IMR-90 (cell line): Measurements from ENCODE around the gene PIK3C3. TPM values are rescaled to one million over a fixed set of nuclear protein-coding genes. Genes with fewer than 3 reads are reported as not detected.
A peak's percentile ranks its signal among the peaks of the same experiment; 100 is the strongest.

Experiments used
- ATAC-seq: fragments of 200-7000 bp; cut with Tn5 transposase; 2 replicates; pipeline ENCODE4 v1.9.1; 2020; ENCODE audit warnings: low read depth, mild to moderate bottlenecking, moderate library complexity
- BruUV-seq: library from RNA; stranded (reverse); fragments of 400-500 nt; replicated peaks from 2 replicates; lab custom pipeline; 2021; lab: Mats Ljungman, UMichigan
- CTCF ChIA-PET: fragments of 300-600 bp; formaldehyde crosslinking; extraction: SDS; loops from one replicate; lab custom pipeline; 2021; ENCODE audit warnings: antibody characterized with exemption; lab: Yijun Ruan, JAX
- POLR2A ChIA-PET: fragments of 300-600 bp; sonication (Branson Sonifier 250); formaldehyde crosslinking; loops from one replicate; lab custom pipeline; 2022; ENCODE audit warnings: antibody characterized with exemption; ENCODE audit not compliant: unreplicated experiment; lab: Charles Lee
- DNase-seq: peaks from one replicate; pipeline ENCODE4 v3.0.0; 2013
- H2AFZ ChIP-seq: replicated peaks from 2 replicates; pipeline ENCODE3; 2013; ENCODE audit warnings: low read length, mild to moderate bottlenecking; ENCODE audit not compliant: poor library complexity
- H2AK5ac ChIP-seq: 2 replicates; pipeline ENCODE4 v1.6.1; 2013; ENCODE audit warnings: low read depth, low read length, inconsistent platforms
- H2AK9ac ChIP-seq: replicated peaks from 2 replicates; pipeline ENCODE3; 2013; ENCODE audit warnings: mild to moderate bottlenecking, low read depth, low read length, moderate library complexity; ENCODE audit not compliant: poor library complexity
- H2BK120ac ChIP-seq: 2 replicates; pipeline ENCODE4 v1.6.1; 2013; ENCODE audit warnings: low read depth, low read length, inconsistent platforms
- H2BK15ac ChIP-seq: 3 replicates; pipeline ENCODE4 v1.6.1; 2013; ENCODE audit warnings: low read depth, low read length, inconsistent platforms
- H2BK20ac ChIP-seq: 2 replicates; pipeline ENCODE4 v1.6.1; 2013; ENCODE audit warnings: low read depth, mild to moderate bottlenecking, inconsistent platforms, low read length, moderate library complexity
- H2BK5ac ChIP-seq: 2 replicates; pipeline ENCODE4 v1.6.1; 2013; ENCODE audit warnings: mild to moderate bottlenecking, low read depth, low read length, inconsistent platforms; ENCODE audit not compliant: poor library complexity, severe bottlenecking
- H3K14ac ChIP-seq: replicated peaks from 2 replicates; pipeline ENCODE4 v1.6.1; 2013; ENCODE audit warnings: low read depth, low read length, inconsistent platforms
- H3K18ac ChIP-seq: 2 replicates; pipeline ENCODE4 v1.6.1; 2013; ENCODE audit warnings: low read depth, low read length, control low read depth
- H3K23ac ChIP-seq: 2 replicates; pipeline ENCODE4 v1.6.1; 2013; ENCODE audit warnings: low read depth, low read length, inconsistent platforms
- H3K27ac ChIP-seq: 2 replicates; pipeline ENCODE4 v1.5.1; 2013; ENCODE audit warnings: mild to moderate bottlenecking, control low read depth, low read length; ENCODE audit not compliant: insufficient read depth
- H3K27me3 ChIP-seq: 2 replicates; pipeline ENCODE4 v1.6.1; 2013; ENCODE audit warnings: low read length; ENCODE audit not compliant: control insufficient read depth, insufficient read depth
- H3K36me3 ChIP-seq: 2 replicates; pipeline ENCODE4 v1.6.1; 2013; ENCODE audit warnings: low read length, mixed read lengths; ENCODE audit not compliant: control insufficient read depth, insufficient read depth
- H3K4ac ChIP-seq: 2 replicates; pipeline ENCODE4 v1.6.1; 2013; ENCODE audit warnings: low read depth, low read length, inconsistent platforms
- H3K4me1 ChIP-seq: 2 replicates; pipeline ENCODE4 v1.6.1; 2013; ENCODE audit warnings: low read length, mixed read lengths; ENCODE audit not compliant: control insufficient read depth, insufficient read depth
- H3K4me2 ChIP-seq: 2 replicates; pipeline ENCODE4 v1.6.1; 2013; ENCODE audit warnings: low read depth, mild to moderate bottlenecking, control low read depth, low read length, moderate library complexity
- H3K4me3 ChIP-seq: 2 replicates; pipeline ENCODE4 v1.5.1; 2013; ENCODE audit warnings: low read depth, mild to moderate bottlenecking, control low read depth, low read length, moderate library complexity; ENCODE audit not compliant: insufficient read depth
- H3K56ac ChIP-seq: 2 replicates; pipeline ENCODE4 v1.6.1; 2013; ENCODE audit warnings: low read length, inconsistent platforms; ENCODE audit not compliant: insufficient read depth; ENCODE audit errors: extremely low read depth
- H3K79me1 ChIP-seq, 2 experiments: 2 replicates each; pipeline ENCODE4 v1.6.1; 2013; ENCODE audit warnings: low read length in 2 of 2, inconsistent platforms in 1 of 2, low read depth in 1 of 2
- H3K9ac ChIP-seq: 2 replicates; pipeline ENCODE4 v1.6.1; 2013; ENCODE audit warnings: low read depth, low read length, control low read depth
- H3K9me1 ChIP-seq: 2 replicates; pipeline ENCODE4 v1.6.1; 2013; ENCODE audit warnings: low read length, inconsistent platforms; ENCODE audit not compliant: insufficient read depth
- H3K9me3 ChIP-seq: 2 replicates; pipeline ENCODE4 v1.6.1; 2013; ENCODE audit warnings: low read length; ENCODE audit not compliant: control insufficient read depth, insufficient read depth
- H4K20me1 ChIP-seq: 2 replicates; pipeline ENCODE4 v1.6.1; 2013; ENCODE audit warnings: low read length, inconsistent platforms; ENCODE audit not compliant: insufficient read depth
- H4K5ac ChIP-seq: 2 replicates; pipeline ENCODE4 v1.6.1; 2013; ENCODE audit warnings: mild to moderate bottlenecking, low read depth, low read length, control low read depth
- H4K8ac ChIP-seq, 2 experiments: 2 replicates each; pipeline ENCODE4 v1.6.1; 2013; ENCODE audit warnings: low read depth in 2 of 2, low read length in 2 of 2, control low read depth in 1 of 2, inconsistent platforms in 1 of 2
- H4K91ac ChIP-seq: 2 replicates; pipeline ENCODE4 v1.6.1; 2013; ENCODE audit warnings: low read depth, low read length, inconsistent platforms; ENCODE audit not compliant: insufficient read depth
- MAZ ChIP-seq: IDR thresholded peaks from 2 replicates; pipeline ENCODE4 v1.6.1; 2012; ENCODE audit warnings: low read depth, mild to moderate bottlenecking, low read length, improper control_type of control experiment, moderate library complexity, borderline replicate concordance
- POLR2A ChIP-seq: IDR thresholded peaks from 2 replicates; pipeline ENCODE4 v1.6.1; 2012; ENCODE audit warnings: mild to moderate bottlenecking, low read depth, low read length
- WGBS, 2 experiments: methylation state at CpG; one replicate each; pipeline versions ENCODE4 v1.1.5 to v1.1.7; 2013; ENCODE audit warnings: missing lambda C conversion rate in 2 of 2; ENCODE audit not compliant: insufficient read length in 1 of 2; ENCODE audit errors: extremely low coverage in 2 of 2; 5-methylcytosine and 5-hydroxymethylcytosine counted together
- dilution Hi-C: fragments of 300-500 bp; cut with HindIII; formaldehyde crosslinking; loops from one replicate; pipeline ENCODE4 v1.14.3; 2018; ENCODE audit warnings: low sequenced_read_pairs; ENCODE audit not compliant: unreplicated experiment
- in situ Hi-C: fragments of 300-500 bp; cut with MboI; formaldehyde crosslinking; loops from 3 replicates; pipeline ENCODE4 v1.14.3; 2019; ENCODE audit warnings: low sequenced_read_pairs, inconsistent platforms, mixed read lengths
- intact Hi-C: fragments of 100-400 bp; cut with micrococcal nuclease; formaldehyde crosslinking; loops from 2 replicates; pipeline ENCODE4 v1.10.0; 2022
- polyA plus RNA-seq, 3 experiments: library from polyadenylated mRNA; depleted of rRNA; stranded (reverse); fragments of >200 nt; gene quantifications; 2 replicates each; pipeline ENCODE4 v1.2.3, GENCODE V29; 2012; ENCODE audit warnings: low replicate concordance in 1 of 3
- total RNA-seq: library from RNA; depleted of rRNA; stranded (reverse); fragments of >200 nt; gene quantifications from 2 replicates; pipeline ENCODE4 v1.2.3, GENCODE V29; 2012

Gene PIK3C3
- total and polyA plus RNA-seq, 2 of the 4 experiments (the other 2 are of a cell fraction): 41.2 to 57.2 TPM

DNA sequence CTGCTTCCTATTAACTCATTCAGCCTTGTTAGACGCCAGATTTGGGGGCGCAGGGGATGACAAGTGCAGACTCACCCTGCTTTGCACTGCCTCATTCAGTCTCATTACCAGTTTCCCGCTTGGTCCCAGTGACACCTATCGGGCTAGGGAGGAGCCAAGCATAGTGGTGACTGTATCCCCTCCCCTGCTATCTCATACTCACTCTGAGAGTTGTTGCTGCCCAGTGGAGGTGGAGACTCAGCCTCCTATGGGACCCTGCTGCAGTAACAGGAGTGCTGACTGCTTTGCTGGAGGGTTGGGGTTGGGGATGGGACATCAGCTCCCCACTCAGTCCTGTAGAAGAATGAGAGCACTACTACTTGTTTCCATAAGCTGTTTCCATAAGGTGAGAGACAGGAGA is 21.3 kb upstream of the PIK3C3 start:
- Histone ChIP-seq H2AK5ac (no peak overlapping the region), H4K20me1 (no peaks in the 10 kb centered on the region), H2BK15ac (no peak overlapping the region; the same call in 2 of the 3 replicates), H3K23ac (no peak overlapping the region), H3K4me3 (no peak overlapping the region), H2BK5ac (no peak overlapping the region), H4K91ac (no peak overlapping the region), H3K79me1 (no peaks in the 10 kb centered on the region), H3K9me1 (no peaks in the 10 kb centered on the region), H3K56ac (no peak overlapping the region), H3K27me3 (no peaks in the 10 kb centered on the region), H3K4me2 (no peak overlapping the region), H2AK9ac (no peak overlapping the region), H4K8ac (no peak overlapping the region), H3K14ac (no peak overlapping the region), H4K5ac (no peak overlapping the region), H2AFZ (peak overlapping the region; percentile 28), H3K18ac (no peak overlapping the region), H3K4ac (no peak overlapping the region), H3K27ac (no peak overlapping the region), H3K9me3 (no peaks in the 10 kb centered on the region), H2BK20ac (no peak overlapping the region), H3K36me3 (no peaks in the 10 kb centered on the region), H3K9ac (no peak overlapping the region), H3K4me1 (peaks cover 5% of the 10 kb centered on the region; the same call in 1 of the 2 replicates), H2BK120ac (no peak overlapping the region)
- in situ Hi-C loops: no loop called here
- dilution Hi-C loops: no loop called here
- intact Hi-C loops: no loop called here
- ChIA-PET CTCF (no interaction called here), POLR2A (no interaction called here)
- TF ChIP-seq MAZ (no peak), POLR2A (no peak)
- no CpG with 5 or more reads among the region's 4 CpGs for WGBS, 2 experiments
- DNase-seq (no peak), ATAC-seq (no peak)
- no TSS peak for BruUV-seq
